GM12891 (cell line): ENCODE measurements around the gene LRP1B.

ENCODE experiments used
- POLR2AphosphoS5 ChIP-seq: IDR thresholded peaks from 2 replicates; pipeline ENCODE4 v1.6.1; 2011; ENCODE audit warnings: low read depth, low read length, control low read depth
- TAF1 ChIP-seq: IDR thresholded peaks from 2 replicates; pipeline ENCODE4 v1.6.1; 2011; ENCODE audit warnings: low read depth, low read length, control low read depth

- TF ChIP-seq TAF1 (no peak), POLR2AphosphoS5 (no peak)
Observed at GRCh38 chr2:142127248-142127647, 3.6 kb downstream of the LRP1B start.
